Stimulated activated CD8-positive, alpha-beta memory T cell treated with anti-CD3 and anti-CD28 coated beads, Interleukin-12 subunit alpha, Interleukin-12 subunit beta, amount 100 ng/mL, for 24 hours (primary cell): Measurements from ENCODE around the gene CEP192.
"Not testable (repeated sequence)": the region's sequence is repeated elsewhere in the genome, so short reads cannot be mapped to it uniquely, and the experiment has no call there.

Experiments used
- DNase-seq: peaks from one replicate; pipeline ENCODE4 v3.0.0-alpha.2; 2020; ENCODE audit errors: extremely low read depth

Gene CEP192

DNA sequence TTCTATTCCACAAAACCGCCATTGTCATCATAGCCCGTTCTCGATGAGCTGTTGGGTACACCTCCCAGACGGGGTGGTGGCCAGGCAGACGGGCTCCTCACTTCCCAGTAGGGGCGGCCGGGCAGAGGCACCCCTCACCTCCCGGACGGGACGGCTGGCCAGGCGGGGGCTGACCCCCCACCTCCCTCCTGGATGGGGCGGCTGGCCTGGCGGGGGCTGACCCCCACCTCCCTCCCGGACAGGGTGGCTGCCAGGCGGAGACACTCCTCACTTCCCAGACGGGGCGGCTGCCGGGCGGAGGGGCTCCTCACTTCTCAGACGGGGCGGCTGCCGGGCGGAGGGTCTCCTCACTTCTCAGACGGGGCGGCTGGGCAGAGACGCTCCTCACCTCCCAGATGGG lies 106.9 kb downstream of the CEP192 start:
- not testable (repeated sequence) for DNase-seq

DNA sequence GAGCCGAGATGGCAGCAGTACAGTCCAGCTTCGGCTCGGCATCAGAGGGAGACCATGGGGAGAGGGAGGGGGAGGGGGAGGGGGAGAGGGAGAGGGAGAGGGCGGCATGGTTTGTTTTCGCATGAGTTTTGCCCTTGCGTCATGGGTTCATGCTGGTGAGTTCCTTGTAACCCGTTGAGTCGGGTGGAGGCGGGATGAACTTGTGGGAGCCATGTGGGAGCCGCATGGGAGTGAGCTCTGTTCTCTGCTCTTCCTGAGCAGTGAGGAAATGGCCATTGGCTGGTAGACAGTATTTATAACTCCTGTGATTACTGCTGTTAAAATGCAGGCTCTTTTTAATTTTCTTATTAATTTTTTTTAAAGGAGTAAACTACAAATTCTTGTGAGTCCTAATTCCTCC lies 108.0 kb downstream of the CEP192 start:
- no peak for DNase-seq

DNA sequence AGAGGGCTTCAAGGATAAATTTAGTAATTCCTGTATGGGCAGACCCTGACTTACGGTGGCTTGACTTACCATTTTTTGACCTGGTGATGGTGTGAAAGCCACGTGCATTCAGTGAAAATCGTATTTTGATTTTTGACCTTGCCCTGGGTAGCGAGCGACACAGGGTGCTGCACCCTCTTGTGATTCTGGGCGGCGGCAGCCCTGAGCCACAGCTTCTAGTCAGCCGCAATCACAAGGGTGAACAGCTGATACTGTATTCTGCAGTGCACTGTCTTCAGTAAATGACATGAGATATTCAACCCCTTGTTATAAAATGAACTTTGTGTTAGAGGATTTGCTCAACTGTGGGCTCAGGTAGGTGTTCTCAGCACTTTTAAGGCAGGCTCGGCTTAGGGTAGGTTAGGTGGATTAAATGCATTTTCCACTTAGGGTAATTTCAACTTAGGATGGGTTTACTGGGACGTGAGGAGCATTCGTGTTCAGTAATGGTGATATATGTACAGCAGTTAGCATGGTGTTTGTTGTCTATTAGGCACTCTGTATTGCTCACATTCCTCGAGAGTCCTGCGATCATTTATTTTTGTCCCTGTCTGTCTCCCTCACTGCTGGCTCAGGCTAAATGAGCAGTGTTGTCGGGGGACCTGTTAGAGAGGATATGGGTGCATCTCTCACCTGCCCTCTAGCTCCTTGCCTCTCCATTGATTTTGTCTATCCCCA lies 109.9 kb downstream of the CEP192 start:
- DNase-seq = no peak

DNA sequence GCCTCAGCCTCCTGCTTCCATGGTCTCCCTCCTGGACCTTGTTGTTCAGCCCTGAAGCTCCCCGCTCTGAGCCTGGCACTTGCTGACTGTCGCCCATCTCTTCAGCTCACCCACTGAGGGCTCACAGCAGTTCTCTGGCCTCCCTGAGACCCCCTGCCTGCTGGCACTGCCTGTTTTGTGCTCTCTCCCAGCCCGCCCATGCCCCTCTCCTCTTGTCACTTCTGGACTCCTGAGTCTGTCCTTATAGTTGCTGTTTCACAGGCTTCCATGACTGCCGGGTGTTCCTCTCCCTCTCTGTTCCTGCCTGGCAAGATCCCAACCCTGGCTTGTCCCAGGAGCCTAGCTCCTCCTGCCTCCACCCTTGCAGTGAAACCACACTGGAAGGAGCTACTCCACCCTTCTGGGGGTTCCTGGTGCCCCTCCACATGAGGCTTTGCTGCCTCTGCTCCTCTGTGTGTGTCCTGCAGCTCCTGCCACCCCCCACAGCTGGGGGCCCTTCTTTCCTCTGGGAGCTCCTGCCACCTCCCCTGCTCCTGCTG lies 110.6 kb downstream of the CEP192 start:
- no peak for DNase-seq

DNA sequence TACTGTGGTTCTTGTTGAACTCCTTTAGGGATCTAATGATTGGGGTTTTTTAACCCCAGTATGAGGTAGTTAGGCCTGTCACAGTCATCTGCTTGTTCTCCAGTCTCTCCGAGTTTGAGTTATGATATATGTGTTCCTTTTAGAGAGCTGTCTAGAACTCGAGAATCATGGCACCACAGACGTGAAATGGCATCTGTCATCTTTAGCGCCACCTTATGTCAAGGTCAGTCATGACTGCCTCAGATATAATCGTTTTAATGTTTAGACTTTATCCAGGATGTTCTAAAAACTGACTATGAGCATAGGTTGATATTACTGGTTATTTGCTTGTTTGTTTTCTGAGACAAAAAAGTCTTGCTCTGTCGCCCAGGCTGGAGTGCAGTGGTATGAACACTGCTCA lies 112.2 kb downstream of the CEP192 start:
- no peak for DNase-seq

DNA sequence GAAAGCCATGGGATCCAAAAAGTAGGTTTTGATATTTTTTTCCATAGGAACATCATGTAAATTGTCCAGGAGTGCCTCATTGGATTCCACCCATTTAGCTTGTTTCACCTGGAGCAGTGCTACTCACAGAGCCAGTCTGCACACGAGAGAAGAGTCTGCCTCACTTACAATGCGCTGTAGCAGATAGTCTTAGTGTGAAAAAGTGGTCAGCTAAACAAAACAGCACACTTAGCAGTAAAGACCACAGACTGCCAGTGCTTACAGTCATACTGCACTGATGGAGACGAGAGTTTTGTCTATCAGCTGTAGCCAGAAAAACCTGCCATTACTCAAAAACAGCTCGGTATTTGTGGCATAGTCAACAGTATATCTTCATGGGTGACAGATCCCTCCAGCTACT lies 113.9 kb downstream of the CEP192 start:
- DNase-seq = no peak

DNA sequence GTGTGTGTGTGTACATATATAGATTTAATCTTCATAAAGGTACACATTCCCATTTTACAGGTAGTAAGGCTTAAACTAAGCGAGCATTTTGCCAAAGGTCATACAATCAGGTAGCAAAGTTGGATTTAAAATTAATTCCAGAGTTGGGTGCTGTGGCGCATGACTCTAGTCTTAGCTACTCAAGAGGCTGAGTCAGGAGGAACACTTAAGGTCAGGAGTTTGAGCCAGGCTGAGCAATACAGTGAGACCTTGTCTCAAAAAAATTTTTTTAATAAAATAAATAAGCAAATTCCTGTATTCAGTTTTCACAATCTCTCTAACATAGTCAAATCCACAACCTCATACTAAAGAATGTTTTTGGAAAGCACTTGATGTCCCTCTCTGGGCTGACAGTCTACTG lies 115.9 kb downstream of the CEP192 start:
- DNase-seq = no peak

DNA sequence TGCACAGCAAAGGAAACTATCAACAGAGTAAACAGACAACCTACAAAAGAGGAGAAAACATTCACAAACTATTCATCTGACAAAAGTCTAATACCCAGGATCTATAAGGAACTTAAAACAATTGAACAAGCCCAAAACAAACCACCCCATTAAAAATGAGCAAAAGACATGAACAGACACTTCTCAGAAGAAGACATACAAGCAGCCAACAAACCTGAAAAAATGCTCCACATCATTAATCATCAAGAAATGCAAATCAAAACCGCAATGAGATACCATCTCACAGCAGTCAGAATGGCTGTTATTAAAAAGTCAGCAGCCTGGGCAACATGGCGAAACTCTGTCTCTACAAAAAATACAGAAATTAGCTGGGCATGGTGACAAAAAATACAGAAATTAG lies 117.2 kb downstream of the CEP192 start:
- DNase-seq = no peak

DNA sequence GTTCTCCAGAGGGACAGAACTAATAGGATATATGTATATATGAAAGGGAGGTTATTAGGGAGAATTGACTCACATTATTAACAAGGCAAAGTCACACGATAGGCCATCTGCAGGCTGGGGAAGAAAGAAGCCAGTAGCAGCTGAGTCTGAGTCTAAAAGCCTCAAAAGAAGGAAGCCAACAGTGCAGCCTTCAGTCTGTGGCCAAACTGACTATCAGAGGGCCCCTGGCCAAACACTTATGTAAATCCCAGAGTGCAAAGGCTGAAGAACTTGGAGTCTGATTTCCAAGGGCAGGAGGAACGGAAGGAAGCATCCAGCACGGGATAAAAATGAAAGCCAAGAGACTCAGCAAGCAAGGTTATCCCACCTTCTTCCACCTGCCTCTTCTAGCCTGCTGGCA lies 119.4 kb downstream of the CEP192 start:
- DNase-seq = no peak

DNA sequence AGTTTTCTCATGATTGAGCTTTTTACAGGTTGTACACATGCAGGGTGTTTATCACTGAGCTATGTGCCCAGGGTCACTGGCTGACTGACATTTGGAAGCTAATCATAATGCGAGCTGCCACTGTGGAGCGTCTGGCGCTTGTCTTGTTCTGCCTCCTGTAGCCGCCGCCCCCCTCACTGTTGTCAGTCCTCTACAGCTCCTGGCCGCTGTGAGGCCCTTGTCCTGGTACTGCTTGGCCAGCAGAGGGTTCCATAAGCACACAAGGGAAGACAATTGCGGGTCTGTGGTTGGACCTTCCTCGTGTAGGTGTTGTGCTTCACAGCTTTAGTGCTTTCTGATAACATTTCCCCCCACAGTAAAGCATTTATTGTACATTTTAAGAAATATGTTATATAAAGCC lies 121.8 kb downstream of the CEP192 start:
- no peak for DNase-seq

DNA sequence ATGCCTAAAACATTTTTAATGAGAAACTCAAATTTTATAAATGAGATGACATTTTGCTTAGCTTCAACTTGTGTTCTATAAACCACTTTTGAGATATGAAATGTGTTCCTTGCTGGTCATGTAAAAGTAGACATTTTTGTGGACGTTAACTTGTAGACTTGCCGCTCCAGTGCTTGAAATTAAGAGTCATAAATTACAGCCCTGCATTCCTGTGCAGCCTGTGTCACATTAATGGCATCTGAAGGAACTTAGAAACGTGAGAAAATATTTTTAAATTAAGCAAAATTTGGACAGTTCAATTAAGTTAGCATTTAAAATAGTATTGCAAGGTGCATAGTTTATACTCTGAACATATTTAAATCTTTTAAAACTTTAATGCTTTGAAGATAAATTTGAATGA lies 129.1 kb downstream of the CEP192 start:
- no peak for DNase-seq

DNA sequence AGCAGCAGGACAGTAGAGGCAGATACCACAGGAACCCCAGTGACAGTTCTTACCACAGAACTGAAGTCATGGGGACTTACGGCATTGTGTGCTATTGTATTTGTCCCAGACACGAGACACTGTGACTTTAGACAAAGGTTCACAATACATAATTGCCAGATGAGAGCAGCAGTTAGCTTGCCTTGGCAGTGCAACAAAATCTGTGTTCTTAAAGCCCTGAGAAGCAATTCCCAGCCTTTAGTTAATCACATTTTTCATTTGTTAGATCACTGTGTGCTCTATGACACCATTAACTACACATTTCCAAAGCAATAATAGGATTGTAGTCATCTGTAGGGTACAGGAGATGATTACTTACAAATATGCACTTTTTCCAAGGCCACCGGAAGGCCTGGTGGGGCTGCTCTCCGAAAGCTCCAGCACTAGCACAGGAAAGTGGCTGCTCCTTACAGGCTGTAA lies 129.8 kb downstream of the CEP192 start:
- DNase-seq = no peak

DNA sequence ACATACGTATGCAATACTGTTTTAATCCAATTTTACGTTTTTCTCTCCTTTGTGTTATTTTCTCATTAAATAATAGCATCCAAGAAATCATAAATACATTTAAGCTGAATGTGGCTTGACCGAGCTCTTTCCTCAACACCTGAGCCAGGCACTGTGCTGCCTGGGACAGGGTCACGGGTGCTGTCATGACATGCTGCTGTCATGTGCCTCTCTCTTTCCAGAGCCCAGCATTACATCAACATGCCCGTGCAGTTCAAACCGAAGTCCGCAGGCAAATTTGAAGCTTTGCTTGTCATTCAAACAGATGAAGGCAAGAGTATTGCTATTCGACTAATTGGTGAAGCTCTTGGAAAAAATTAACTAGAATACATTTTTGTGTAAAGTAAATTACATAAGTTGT lies 133.2 kb downstream of the CEP192 start:
- DNase-seq = no peak

DNA sequence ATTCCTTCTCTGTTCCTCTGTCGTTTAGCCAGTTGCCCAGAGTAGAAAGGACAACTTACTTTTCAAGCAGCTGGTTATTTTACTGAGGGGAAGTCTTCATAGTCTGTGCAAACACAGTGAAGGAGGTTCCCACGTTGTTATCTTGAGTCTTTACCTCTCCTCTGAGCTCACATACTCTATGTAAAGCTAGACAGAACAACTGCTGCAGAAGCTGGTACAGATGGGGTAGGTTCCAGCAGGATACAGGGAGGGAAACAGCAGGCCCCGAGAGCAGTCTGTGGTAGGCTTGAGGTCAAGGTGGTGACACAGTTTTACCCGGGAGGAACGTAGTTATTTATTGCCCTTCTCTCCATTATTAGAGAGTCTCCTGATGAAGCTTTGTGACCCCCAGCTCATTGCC lies 134.0 kb downstream of the CEP192 start:
- no peak for DNase-seq

DNA sequence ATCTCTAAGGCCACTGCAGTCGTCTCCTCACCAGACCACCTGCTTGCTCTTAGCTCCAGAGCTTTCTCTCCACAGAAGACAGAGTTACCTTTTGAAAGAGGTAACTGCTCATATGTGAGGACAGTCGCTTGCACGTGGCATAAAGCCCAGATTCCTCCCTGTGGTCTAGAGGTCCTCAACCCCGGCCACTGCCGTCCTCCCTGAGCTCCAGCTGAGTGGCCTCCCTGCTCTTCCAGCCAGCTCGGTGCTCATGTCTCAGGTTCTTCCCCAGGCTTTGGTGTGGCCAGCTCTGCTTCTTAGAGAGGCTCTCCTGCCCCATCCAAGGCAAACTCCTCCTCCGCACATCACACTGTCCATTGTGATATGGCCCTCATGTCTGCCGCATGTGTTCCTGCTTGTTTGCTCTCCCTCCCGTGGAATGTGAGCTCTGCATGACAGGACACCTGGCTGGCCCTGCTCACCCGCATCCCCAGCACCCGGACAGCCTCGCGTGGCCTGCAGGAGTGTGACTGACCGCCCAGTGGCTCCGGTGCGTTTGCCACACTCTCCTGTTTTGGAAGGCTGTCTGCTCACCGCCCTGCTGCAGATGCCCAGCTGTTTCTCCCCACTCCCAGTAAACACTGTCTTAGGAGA lies 135.9 kb downstream of the CEP192 start:
- DNase-seq = no peak

DNA sequence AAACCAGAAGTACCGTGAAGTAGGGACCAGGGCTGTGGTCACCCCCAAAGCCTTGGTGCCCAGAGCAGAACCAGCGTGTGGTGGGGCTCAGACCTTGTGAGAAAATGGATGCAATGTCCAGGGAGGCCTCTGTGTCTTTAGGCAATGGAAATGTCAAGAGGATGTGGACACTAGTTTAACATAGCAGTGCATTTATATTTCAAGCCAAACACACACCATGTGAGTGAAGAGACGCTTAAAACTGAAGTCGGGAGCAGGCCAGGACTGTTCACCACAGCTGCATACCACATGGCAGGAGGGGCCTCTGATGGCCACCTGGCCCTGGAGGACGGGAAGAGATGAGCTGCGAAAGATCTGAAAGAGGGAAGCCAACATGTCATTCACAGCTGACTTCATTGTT lies 140.1 kb downstream of the CEP192 start:
- DNase-seq = no peak

DNA sequence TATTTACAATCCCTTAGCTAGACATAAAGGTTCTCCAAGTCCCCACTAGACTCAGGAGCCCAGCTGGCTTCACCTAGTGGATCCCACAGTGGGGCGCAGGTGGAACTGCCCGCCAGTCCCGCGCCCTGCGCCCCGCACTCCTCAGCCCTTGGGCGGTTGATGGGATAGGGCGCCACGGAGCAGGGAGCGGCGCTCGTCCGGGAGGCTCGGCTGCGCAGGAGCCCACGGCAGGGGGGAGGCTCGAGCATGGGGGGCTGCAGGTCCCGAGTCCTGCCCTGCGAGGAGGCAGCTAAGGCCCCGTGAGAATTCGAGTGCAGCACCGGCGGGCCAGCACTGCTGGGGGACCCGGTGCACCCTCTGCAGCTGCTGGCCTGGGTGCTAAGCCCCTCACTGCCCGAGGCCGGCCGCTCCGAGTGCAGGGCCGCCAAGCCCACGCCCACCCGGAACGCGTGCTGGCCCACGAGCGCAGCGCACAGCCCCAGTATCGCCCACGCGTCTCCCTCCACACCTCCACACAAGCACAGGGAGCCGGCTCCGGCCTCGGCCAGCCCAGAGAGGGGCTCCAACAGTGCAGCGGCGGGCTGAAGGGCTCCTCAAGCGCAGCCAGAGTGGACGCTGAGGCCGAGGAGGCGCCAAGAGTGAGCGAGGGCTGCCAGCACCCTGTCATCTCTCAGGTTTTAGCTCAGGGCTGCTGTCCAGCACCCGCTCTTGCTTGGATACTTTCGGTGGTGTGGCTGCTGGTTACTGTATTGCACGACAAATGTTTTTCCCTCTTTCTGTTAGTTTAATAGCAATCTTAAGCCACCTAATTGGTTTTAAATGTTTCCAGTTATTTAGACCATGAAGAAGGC lies 143.6 kb downstream of the CEP192 start:
- DNase-seq = no peak

DNA sequence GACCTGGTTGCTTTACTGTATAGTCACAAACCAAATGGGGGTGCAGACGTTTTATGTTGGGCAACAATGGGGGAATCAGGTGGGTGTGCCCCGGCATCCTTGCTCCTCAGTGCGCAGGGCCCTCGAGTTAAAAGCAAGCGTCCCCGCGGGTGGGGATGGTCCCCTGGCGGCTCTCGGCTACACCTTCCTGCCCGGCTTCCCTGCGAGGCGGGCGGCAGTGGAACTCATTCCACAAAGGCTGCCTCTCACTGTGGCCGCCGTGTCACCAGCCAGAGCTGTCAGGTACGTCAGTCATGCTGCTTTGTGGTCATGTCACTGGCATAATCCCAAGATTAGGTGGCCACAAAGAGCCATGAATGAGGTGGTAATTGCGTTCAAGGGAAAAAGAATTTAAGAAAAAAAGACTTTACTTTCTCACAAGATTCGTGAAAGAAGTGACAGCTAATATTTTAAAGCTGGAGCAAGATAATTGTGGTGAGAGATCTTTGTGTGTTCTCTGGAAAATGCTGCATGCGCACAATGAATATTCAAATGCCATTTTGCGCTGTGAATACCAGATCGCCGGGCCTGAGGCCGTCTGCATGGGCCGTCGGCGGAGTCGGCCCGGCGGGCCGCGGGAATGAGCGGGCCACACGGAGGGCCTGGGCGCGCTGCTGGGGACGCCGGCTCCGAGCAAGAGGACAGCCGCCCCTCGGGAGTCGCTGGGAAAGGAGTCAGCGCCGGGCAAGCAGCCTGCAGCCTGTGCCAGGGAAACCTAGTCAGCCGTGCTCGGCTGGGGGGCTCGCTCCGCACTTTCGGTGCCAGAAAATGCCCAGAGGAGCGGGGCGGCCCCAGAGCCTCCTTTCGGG lies 145.1 kb downstream of the CEP192 start:
- no peak for DNase-seq

DNA sequence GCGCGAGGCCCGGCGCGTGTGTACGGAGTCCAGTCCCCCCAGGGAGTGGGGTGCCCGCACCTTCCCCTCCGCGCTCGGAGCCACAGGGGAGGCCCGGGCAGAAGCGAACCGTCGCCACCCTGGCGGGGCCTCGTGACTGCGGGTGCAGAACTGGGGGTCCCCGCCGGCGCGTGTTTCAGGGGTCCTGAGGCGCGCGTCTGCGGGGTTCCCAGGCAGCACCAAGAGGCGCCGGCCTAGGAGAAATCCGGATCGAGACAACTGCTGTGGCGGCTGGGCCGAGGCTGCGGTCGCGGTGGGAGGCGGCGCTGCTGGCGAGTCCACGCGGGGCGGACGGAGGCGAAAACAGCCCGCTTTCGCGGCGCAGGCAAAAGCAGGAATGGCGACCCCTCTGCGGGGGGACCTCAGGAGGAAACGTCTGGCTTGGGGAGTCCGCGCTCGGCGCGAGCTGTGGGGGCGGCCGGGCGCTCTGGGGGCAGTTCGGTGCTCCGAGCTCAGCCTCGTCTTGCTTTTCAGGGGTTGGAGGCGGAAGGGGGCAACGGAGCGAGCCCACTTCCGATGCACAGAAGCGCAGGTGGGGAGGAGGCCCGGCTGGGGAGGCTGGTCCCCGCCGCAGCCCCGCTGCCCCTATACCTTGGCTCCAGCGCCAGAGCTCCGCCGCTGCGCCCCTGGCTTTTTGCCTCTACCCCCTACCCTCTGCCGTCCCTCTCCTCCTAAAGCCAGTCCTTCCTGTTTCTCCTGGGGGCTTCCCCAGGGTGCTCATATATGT lies 145.9 kb downstream of the CEP192 start:
- DNase-seq = no peak

DNA sequence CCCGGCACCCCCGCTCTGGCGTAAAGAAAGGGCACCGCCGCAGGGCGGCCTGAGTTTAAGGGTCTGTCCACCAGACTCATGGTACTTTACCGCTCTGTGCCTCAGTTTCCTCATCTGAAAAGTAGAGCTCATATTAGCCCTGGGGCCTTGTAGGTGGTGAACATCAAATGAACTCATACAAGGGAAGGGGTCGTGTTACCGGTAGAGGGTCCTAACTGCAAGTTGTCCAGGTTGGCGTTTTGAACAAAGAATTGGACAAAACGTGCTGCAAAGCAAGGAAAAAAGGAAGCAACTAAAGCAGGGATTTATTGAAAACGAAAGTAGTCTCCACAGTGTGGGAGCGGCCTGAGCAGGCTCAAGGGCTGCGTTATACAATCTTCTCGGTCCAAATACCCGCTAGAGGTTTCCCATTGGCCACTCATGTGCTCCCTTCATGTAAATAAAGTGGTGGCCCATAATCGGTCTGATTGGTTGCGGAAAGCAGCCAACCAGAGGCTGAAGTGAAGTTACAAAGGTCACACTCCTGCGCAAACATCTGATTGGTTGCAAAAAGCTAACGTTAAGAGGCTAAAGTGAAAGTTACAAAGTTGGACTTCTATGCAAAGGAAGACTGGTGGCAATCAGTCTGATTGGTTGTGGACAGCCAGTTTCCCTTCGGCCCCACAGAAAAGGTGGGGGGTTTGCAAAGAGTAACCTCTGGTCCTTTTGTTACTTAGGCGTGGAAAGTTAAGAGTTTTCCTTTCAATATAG lies 146.7 kb downstream of the CEP192 start:
- DNase-seq = no peak
